AG10803 (cell line): ENCODE measurements around the gene SPRN.

ENCODE experiments used
- DNase-seq: peaks from one replicate; pipeline ENCODE4 v3.0.0; 2010; ENCODE audit warnings: low read depth
- H3K4me3 ChIP-seq: 2 replicates; pipeline ENCODE4 v1.5.1; 2011; ENCODE audit warnings: mild to moderate bottlenecking, low read length, control low read depth
- CTCF ChIP-seq: conservative IDR thresholded peaks from 2 replicates; pipeline ENCODE4 v1.5.1; 2011; ENCODE audit warnings: mild to moderate bottlenecking, low read length, control low read depth, inconsistent platforms

The SPRN gene

GRCh38 chr10:133403359-133403758, 21.1 kb downstream of the SPRN start:
- DNase-seq = no peak
- TF ChIP-seq CTCF = no peak
- H3K4me3 ChIP-seq = no peak overlapping the region

- TF ChIP-seq CTCF = no peak
- no peak overlapping the region for H3K4me3 ChIP-seq
- DNase-seq = no peak
These were observed 22.3 kb downstream of the SPRN start for GRCh38 chr10:133401981-133402725.

DNA sequence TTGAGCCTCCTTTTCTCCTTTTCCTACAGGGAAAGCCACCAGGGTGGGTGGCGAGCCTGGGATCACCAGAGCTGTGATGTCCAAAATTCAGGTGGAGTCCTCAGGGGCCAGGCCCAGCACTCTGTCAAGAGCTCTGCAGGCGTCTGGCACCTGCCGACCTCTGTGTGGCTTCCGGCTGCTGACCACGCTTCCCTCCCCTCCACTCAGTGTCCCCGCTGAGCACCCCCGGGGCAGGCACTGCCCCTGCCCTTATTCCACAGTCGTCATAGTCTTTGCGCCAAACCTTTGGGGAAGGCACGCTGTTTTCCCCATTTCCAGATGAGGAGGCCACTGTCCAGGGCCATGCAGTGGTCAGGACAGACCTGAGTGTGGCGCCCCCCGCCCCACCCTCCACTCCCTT, 22.9 kb downstream of the SPRN start:
- DNase-seq = no peak
- H3K4me3 ChIP-seq = no peak overlapping the region
- TF ChIP-seq CTCF = no peak

- no peak overlapping the region for H3K4me3 ChIP-seq
- TF ChIP-seq CTCF = no peak
- no peak for DNase-seq
These were observed 23.6 kb downstream of the SPRN start for GRCh38 chr10:133400624-133401424.

- no peak for TF ChIP-seq CTCF
- H3K4me3 ChIP-seq = no peak overlapping the region
- no peak for DNase-seq
These were observed 25.3 kb downstream of the SPRN start for GRCh38 chr10:133399123-133399601.

DNA sequence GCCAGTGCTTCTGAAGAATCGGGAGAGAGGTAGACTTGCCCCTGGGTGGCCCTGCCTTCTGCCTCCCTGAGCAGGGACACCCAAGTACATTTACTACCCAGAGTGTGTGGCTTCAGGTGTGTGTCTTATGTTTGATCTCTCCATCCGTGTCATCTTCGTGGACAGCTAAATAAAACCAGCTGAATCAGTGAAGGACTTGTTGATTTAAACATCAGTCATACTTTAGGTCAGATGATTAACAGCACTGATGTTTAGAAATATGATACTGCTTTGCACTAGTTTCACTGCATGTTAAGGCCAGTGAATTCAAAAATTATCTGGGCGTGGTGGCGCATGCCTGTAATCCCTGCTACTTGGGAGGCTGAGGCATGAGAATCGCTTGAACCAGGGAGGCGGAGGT, 26.5 kb downstream of the SPRN start:
- TF ChIP-seq CTCF = no peak
- no peak for DNase-seq
- H3K4me3 ChIP-seq = no peak overlapping the region
